DMS 273 (cell line): ENCODE results near the gene GALNTL6.

Experiments used
- DNase-seq: peaks from one replicate; lab custom pipeline; 2025; ENCODE audit not compliant: unreplicated experiment; lab: John Stamatoyannopoulos, UW

Gene GALNTL6

GRCh38 chr4:172188248-172188988 lies 375.2 kb downstream of the GALNTL6 start:
- DNase-seq, result no peak

- DNase-seq, result peak; percentile 13
Observed at GRCh38 chr4:172202480-172203076, 389.4 kb downstream of the GALNTL6 start.

- no peak for DNase-seq
Observed at GRCh38 chr4:172207258-172207657, 394.1 kb downstream of the GALNTL6 start.

- DNase-seq, result no peak
Observed at GRCh38 chr4:172207886-172208285, 394.7 kb downstream of the GALNTL6 start.

- DNase-seq, result no peak
Observed at GRCh38 chr4:172220679-172221078, 407.5 kb downstream of the GALNTL6 start.

- no peak for DNase-seq
Observed at GRCh38 chr4:172225457-172225856, 412.3 kb downstream of the GALNTL6 start.

- DNase-seq, result no peak
Observed at GRCh38 chr4:172232966-172233365, 419.8 kb downstream of the GALNTL6 start.

GRCh38 chr4:172243551-172243950 lies 430.3 kb downstream of the GALNTL6 start:
- DNase-seq, result no peak

- no peak for DNase-seq
Observed at GRCh38 chr4:172245516-172245915, 432.3 kb downstream of the GALNTL6 start.

- DNase-seq, result no peak
Observed at GRCh38 chr4:172253409-172253808, 440.2 kb downstream of the GALNTL6 start.

- DNase-seq, result no peak
Observed at GRCh38 chr4:172256820-172257219, 443.6 kb downstream of the GALNTL6 start.

- peak; percentile 0 for DNase-seq
Observed at GRCh38 chr4:172270397-172270796, 457.2 kb downstream of the GALNTL6 start.

GRCh38 chr4:172287117-172287516 lies 473.9 kb downstream of the GALNTL6 start:
- no peak for DNase-seq

GRCh38 chr4:172305698-172306097 lies 492.5 kb downstream of the GALNTL6 start:
- no peak for DNase-seq

GRCh38 chr4:172308078-172308477 lies 494.9 kb downstream of the GALNTL6 start:
- DNase-seq, result no peak

GRCh38 chr4:172311682-172312081 lies 498.5 kb downstream of the GALNTL6 start:
- no peak for DNase-seq

GRCh38 chr4:172323288-172323687 lies 510.1 kb downstream of the GALNTL6 start:
- DNase-seq, result no peak

- DNase-seq, result no peak
Observed at GRCh38 chr4:172344308-172344938, 531.2 kb downstream of the GALNTL6 start.

- no peak for DNase-seq
Observed at GRCh38 chr4:172348426-172348825, 535.2 kb downstream of the GALNTL6 start.

- DNase-seq, result no peak
Observed at GRCh38 chr4:172352356-172352755, 539.2 kb downstream of the GALNTL6 start.

GRCh38 chr4:172356016-172356415 lies 542.8 kb downstream of the GALNTL6 start:
- DNase-seq, result no peak

GRCh38 chr4:172357006-172357540 lies 543.9 kb downstream of the GALNTL6 start:
- DNase-seq, result no peak
